Esophagus muscularis mucosa (tissue), 4 donors: Measurements from ENCODE around the gene C16orf95.

Experiments
- CTCF ChIP-seq, 3 experiments: fragments of 200-600 bp in 2 of 3; fragments of 450-650 bp in 1 of 3; sonication (generic) in 2 of 3; IDR thresholded peaks; one replicate each; pipeline ENCODE4 v1.5.1; 2017 to 2019; ENCODE audit warnings: antibody characterized with exemption in 3 of 3, mild to moderate bottlenecking in 2 of 3, moderate library complexity in 1 of 3
- EP300 ChIP-seq: sonication (generic); formaldehyde crosslinking; IDR thresholded peaks from one replicate; pipeline ENCODE4 v1.6.1; 2017; ENCODE audit warnings: antibody characterized with exemption
- POLR2AphosphoS5 ChIP-seq, 2 donors: sonication (generic); formaldehyde crosslinking; IDR thresholded peaks; one replicate each; pipeline ENCODE4 v1.6.1; 2017; ENCODE audit warnings: antibody characterized with exemption in 2 of 2

GRCh38 chr16:87347932-87348615, 30.9 kb upstream of the C16orf95 start:
- no peak for TF ChIP-seq CTCF (IDR thresholded peaks at IDR 0.05)
- no peak for TF ChIP-seq POLR2AphosphoS5 (IDR thresholded peaks at IDR 0.05)
- TF ChIP-seq EP300, result no peak
